HCT116 (cell line): ENCODE measurements around the gene AGBL1. TPM values are rescaled to one million over a fixed set of nuclear protein-coding genes. Genes with fewer than 3 reads are reported as not detected.

ENCODE experiments used
- ATAC-seq: fragments of 200-7000 bp; cut with Tn5 transposase; 2 replicates; pipeline ENCODE4 v1.9.1; 2020; ENCODE audit warnings: mild to moderate bottlenecking, moderate library complexity
- BruUV-seq: library from RNA; stranded (reverse); fragments of 400-500 nt; replicated peaks from 2 replicates; lab custom pipeline; 2021; lab: Mats Ljungman, UMichigan
- CTCF ChIA-PET: fragments of 300-600 bp; sonication (Branson Sonifier 250); formaldehyde crosslinking; loops from one replicate; lab custom pipeline; 2021; ENCODE audit warnings: antibody characterized with exemption; lab: Charles Lee
- POLR2A ChIA-PET: fragments of 300-600, 350-600 bp; sonication (Branson Sonifier 250); formaldehyde crosslinking; loops from one replicate; lab custom pipeline; 2021; ENCODE audit warnings: antibody characterized with exemption; lab: Charles Lee
- RAD21 ChIA-PET, 2 experiments: fragments of 300-600 bp; sonication (Branson Sonifier 250); formaldehyde crosslinking; loops; one replicate each; lab custom pipeline; 2023; ENCODE audit warnings: low total read pairs in 2 of 2; ENCODE audit not compliant: uncharacterized antibody in 2 of 2, unreplicated experiment in 2 of 2, low non-redundant PET in 1 of 2; lab: Charles Lee
- DNase-seq: peaks from one replicate; pipeline ENCODE4 v3.0.0-alpha.2; 2010; ENCODE audit warnings: low read depth, low spot score
- H2AFZ ChIP-seq: fragments of 200-600 bp; shearing (Covaris generic), sonication (generic); 2 replicates; pipeline ENCODE4 v1.6.1; 2017; ENCODE audit warnings: low read depth, mixed run types, mixed read lengths, antibody characterized with exemption, low read length; ENCODE audit not compliant: poor library complexity, severe bottlenecking
- H3K27ac ChIP-seq: 2 replicates; pipeline ENCODE4 v1.5.1; 2012; ENCODE audit warnings: low read depth, low read length
- H3K27me3 ChIP-seq: fragments of 200-600 bp; sonication (generic); 2 replicates; pipeline ENCODE4 v1.6.1; 2016; ENCODE audit warnings: mixed run types, low read length, mixed read lengths; ENCODE audit not compliant: insufficient read depth
- H3K36me3 ChIP-seq, 2 experiments: fragments of 200-500 bp in 1 of 2; fragments of 200-600 bp in 1 of 2; sonication (Bioruptor generic) in 1 of 2; sonication (generic) in 1 of 2; 2 replicates each; pipeline versions ENCODE4 v1.5.1 to v1.6.1; 2014 to 2016; ENCODE audit warnings: low read length in 2 of 2, inconsistent platforms in 1 of 2, mixed read lengths in 1 of 2, mixed run types in 1 of 2; ENCODE audit not compliant: insufficient read depth in 2 of 2, control insufficient read depth in 1 of 2
- H3K4me1 ChIP-seq, 2 experiments: fragments of 200-600 bp in 1 of 2; sonication (generic) in 1 of 2; 2 replicates each; pipeline versions ENCODE4 v1.5.1 to v1.6.1; 2012 to 2017; ENCODE audit warnings: low read length in 2 of 2, inconsistent platforms in 1 of 2, mild to moderate bottlenecking in 1 of 2, mixed read lengths in 1 of 2, mixed run types in 1 of 2, moderate library complexity in 1 of 2; ENCODE audit not compliant: insufficient read depth in 2 of 2, control insufficient read depth in 1 of 2
- H3K4me2 ChIP-seq: fragments of 200-600 bp; sonication (generic); 2 replicates; pipeline ENCODE4 v1.6.1; 2017; ENCODE audit warnings: mixed run types, low read length, mixed read lengths
- H3K4me3 ChIP-seq, 2 experiments: fragments of 200-600 bp in 1 of 2; sonication (generic) in 1 of 2; replicated peaks in 1 of 2; 2 replicates each; pipeline ENCODE4 v1.5.1; 2011 to 2016; ENCODE audit warnings: low read length in 2 of 2, control low read depth in 1 of 2, low read depth in 1 of 2, mild to moderate bottlenecking in 1 of 2, mixed read lengths in 1 of 2, mixed run types in 1 of 2
- H3K79me2 ChIP-seq: fragments of 200-600 bp; sonication (generic); 2 replicates; pipeline ENCODE4 v1.6.1; 2017; ENCODE audit warnings: mild to moderate bottlenecking, mixed run types, low read length, moderate library complexity, mixed read lengths; ENCODE audit not compliant: insufficient read depth
- H3K9ac ChIP-seq: fragments of 200-600 bp; sonication (generic); 2 replicates; pipeline ENCODE4 v1.6.1; 2016; ENCODE audit warnings: low read length, mixed read lengths
- H3K9me2 ChIP-seq: fragments of 200-600 bp; sonication (generic), shearing (Covaris generic); 2 replicates; pipeline ENCODE4 v1.6.1; 2017; ENCODE audit warnings: mixed run types, mild to moderate bottlenecking, moderate library complexity; ENCODE audit not compliant: insufficient read depth
- H3K9me3 ChIP-seq, 2 experiments: fragments of 200-500 bp in 1 of 2; fragments of 200-600 bp in 1 of 2; sonication (Bioruptor generic) in 1 of 2; sonication (generic) in 1 of 2; 2 replicates each; pipeline ENCODE4 v1.6.1; 2014 to 2017; ENCODE audit warnings: low read length in 2 of 2, mixed read lengths in 2 of 2, inconsistent platforms in 1 of 2, low read depth in 1 of 2, mild to moderate bottlenecking in 1 of 2, mixed run types in 1 of 2, moderate library complexity in 1 of 2; ENCODE audit not compliant: control insufficient read depth in 1 of 2, insufficient read depth in 1 of 2
- H4K20me1 ChIP-seq: fragments of 200-600 bp; sonication (generic), shearing (Covaris generic); 2 replicates; pipeline ENCODE4 v1.6.1; 2017; ENCODE audit warnings: mixed run types, mild to moderate bottlenecking, moderate library complexity; ENCODE audit not compliant: insufficient read depth
- EGR1 ChIP-seq: IDR thresholded peaks from 2 replicates; pipeline ENCODE4 v1.6.1; 2012; ENCODE audit warnings: low read depth
- EZH2 ChIP-seq: fragments of 200-600 bp; sonication (generic); IDR thresholded peaks from 2 replicates; pipeline ENCODE4 v1.6.1; 2017; ENCODE audit warnings: antibody characterized with exemption, mixed run types
- EZH2phosphoT487 ChIP-seq: fragments of 200-600 bp; IDR thresholded peaks from 2 replicates; pipeline ENCODE4 v1.6.1; 2018; ENCODE audit warnings: antibody characterized with exemption, borderline replicate concordance
- FOSL1 ChIP-seq: IDR thresholded peaks from 2 replicates; pipeline ENCODE4 v1.6.1; 2012; ENCODE audit warnings: low read depth
- POLR2A ChIP-seq: IDR thresholded peaks from 2 replicates; pipeline ENCODE4 v1.7.0; 2011; ENCODE audit warnings: borderline replicate concordance; ENCODE audit not compliant: insufficient read depth, insufficient read length; ENCODE audit errors: extremely low read depth
- SP1 ChIP-seq: IDR thresholded peaks from 2 replicates; pipeline ENCODE4 v1.6.1; 2012; ENCODE audit warnings: low read depth
- SRF ChIP-seq: IDR thresholded peaks from 2 replicates; pipeline ENCODE4 v1.6.1; 2012; ENCODE audit warnings: low read depth
- TCF7L2 ChIP-seq: IDR thresholded peaks from 2 replicates; pipeline ENCODE4 v1.7.0; 2011; ENCODE audit warnings: borderline replicate concordance, inconsistent platforms; ENCODE audit not compliant: insufficient read depth, insufficient read length; ENCODE audit errors: extremely low read depth
- ZFX ChIP-seq: fragments of 450-650 bp; IDR thresholded peaks from 2 replicates; pipeline ENCODE4 v1.6.1; 2017
- intact Hi-C: fragments of 100-400 bp; cut with micrococcal nuclease; formaldehyde crosslinking; loops from 2 replicates; pipeline ENCODE4 v1.10.0; 2022
- total RNA-seq: library from RNA; stranded (reverse); gene quantifications from one replicate; pipeline ENCODE4 v1.2.1, GENCODE V29; 2021; ENCODE audit not compliant: unreplicated experiment
- TF ChIP-seq, protein P1 (sequence below): IDR thresholded peaks from 2 replicates; pipeline ENCODE4 v1.6.1; 2011; ENCODE audit warnings: mild to moderate bottlenecking, low read length, moderate library complexity; ENCODE audit not compliant: insufficient replicate concordance; ENCODE audit errors: extremely low read depth
- TF ChIP-seq, protein P2 (sequence below): IDR thresholded peaks from 2 replicates; pipeline ENCODE4 v1.6.1; 2012
- TF ChIP-seq, protein P3 (sequence below): IDR thresholded peaks from 2 replicates; pipeline ENCODE4 v1.6.1; 2012; ENCODE audit warnings: low read depth

AGBL1 gene
- total RNA-seq, 1 experiment from 2014 or later, result not detected

DNA sequence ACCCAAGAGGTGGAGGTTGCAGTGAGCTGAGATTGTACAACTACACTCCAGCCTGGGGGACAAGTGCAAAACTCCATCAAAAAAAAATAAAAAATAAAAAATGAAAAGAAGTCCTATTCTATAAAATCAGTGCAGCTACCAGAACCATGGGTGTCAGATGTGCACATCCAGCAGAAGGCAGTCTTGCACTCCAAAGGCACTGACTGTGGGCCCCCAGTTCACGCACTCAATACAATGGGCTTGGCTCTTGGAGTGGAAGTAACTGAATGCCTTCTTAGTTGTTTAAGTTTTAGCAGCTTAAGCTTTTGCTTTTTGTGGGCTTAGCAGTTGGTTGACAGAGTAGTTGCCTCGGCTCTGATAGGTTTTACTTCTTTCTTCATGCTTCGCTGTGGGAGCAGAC, 141.4 kb downstream of the AGBL1 start:
- no peak overlapping the region for H3K4me3 ChIP-seq
- ATAC-seq (no peak), DNase-seq (no peak)
- H3K9me3 ChIP-seq, result peaks cover 0 to 3% of the 10 kb centered on the region in 2 experiments; a peak in 2 of 4 replicates
- H3K4me2 ChIP-seq, result no peak overlapping the region
- H3K9me2 ChIP-seq, result no peaks in the 10 kb centered on the region
- H3K36me3 ChIP-seq, result no peaks in the 10 kb centered on the region
- RAD21 ChIA-PET, result no interaction called here
- POLR2A ChIA-PET, result no interaction called here
- BruUV-seq, result no TSS peak
- no peaks in the 10 kb centered on the region for H3K79me2 ChIP-seq
- H4K20me1 ChIP-seq, result no peaks in the 10 kb centered on the region
- H3K27me3 ChIP-seq, result no peaks in the 10 kb centered on the region
- intact Hi-C loops, result no loop called here
- H2AFZ ChIP-seq, result no peak overlapping the region
- CTCF ChIA-PET, result no interaction called here
- no peak for TF ChIP-seq TCF7L2
- TF ChIP-seq ZFX, result no peak
- no peak for TF ChIP-seq EZH2
- TF ChIP-seq SRF, result no peak
- TF ChIP-seq POLR2A, result no peak
- TF ChIP-seq, protein P1, sequence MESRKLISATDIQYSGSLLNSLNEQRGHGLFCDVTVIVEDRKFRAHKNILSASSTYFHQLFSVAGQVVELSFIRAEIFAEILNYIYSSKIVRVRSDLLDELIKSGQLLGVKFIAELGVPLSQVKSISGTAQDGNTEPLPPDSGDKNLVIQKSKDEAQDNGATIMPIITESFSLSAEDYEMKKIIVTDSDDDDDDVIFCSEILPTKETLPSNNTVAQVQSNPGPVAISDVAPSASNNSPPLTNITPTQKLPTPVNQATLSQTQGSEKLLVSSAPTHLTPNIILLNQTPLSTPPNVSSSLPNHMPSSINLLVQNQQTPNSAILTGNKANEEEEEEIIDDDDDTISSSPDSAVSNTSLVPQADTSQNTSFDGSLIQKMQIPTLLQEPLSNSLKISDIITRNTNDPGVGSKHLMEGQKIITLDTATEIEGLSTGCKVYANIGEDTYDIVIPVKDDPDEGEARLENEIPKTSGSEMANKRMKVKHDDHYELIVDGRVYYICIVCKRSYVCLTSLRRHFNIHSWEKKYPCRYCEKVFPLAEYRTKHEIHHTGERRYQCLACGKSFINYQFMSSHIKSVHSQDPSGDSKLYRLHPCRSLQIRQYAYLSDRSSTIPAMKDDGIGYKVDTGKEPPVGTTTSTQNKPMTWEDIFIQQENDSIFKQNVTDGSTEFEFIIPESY, result no peak
- TF ChIP-seq FOSL1, result no peak
- TF ChIP-seq EZH2phosphoT487, result no peak
- TF ChIP-seq, protein P2, sequence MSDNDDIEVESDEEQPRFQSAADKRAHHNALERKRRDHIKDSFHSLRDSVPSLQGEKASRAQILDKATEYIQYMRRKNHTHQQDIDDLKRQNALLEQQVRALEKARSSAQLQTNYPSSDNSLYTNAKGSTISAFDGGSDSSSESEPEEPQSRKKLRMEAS, result no peak
- no peak for TF ChIP-seq EGR1
- TF ChIP-seq, protein P3, sequence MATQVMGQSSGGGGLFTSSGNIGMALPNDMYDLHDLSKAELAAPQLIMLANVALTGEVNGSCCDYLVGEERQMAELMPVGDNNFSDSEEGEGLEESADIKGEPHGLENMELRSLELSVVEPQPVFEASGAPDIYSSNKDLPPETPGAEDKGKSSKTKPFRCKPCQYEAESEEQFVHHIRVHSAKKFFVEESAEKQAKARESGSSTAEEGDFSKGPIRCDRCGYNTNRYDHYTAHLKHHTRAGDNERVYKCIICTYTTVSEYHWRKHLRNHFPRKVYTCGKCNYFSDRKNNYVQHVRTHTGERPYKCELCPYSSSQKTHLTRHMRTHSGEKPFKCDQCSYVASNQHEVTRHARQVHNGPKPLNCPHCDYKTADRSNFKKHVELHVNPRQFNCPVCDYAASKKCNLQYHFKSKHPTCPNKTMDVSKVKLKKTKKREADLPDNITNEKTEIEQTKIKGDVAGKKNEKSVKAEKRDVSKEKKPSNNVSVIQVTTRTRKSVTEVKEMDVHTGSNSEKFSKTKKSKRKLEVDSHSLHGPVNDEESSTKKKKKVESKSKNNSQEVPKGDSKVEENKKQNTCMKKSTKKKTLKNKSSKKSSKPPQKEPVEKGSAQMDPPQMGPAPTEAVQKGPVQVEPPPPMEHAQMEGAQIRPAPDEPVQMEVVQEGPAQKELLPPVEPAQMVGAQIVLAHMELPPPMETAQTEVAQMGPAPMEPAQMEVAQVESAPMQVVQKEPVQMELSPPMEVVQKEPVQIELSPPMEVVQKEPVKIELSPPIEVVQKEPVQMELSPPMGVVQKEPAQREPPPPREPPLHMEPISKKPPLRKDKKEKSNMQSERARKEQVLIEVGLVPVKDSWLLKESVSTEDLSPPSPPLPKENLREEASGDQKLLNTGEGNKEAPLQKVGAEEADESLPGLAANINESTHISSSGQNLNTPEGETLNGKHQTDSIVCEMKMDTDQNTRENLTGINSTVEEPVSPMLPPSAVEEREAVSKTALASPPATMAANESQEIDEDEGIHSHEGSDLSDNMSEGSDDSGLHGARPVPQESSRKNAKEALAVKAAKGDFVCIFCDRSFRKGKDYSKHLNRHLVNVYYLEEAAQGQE, result no peak
- no peak for TF ChIP-seq SP1
- no peak overlapping the region for H3K9ac ChIP-seq
- H3K4me1 ChIP-seq, result no peaks in the 10 kb centered on the region
- no peak overlapping the region for H3K27ac ChIP-seq
